ENCODE results near the gene HPS5.
A peak's percentile ranks its signal among the peaks of the same experiment; 100 is the strongest.
"Not testable (repeated sequence)": the region's sequence is repeated elsewhere in the genome, so short reads cannot be mapped to it uniquely, and the experiment has no call there.

Gene HPS5

GRCh38 chr11:18277565-18278271, 44.2 kb downstream of the HPS5 start:
- no peak for DNase-seq (ENCODE audit: low read depth in 3 of 3)

GRCh38 chr11:18271206-18271605, 50.7 kb downstream of the HPS5 start:
- DNase-seq (ENCODE audit: low read depth in 3 of 3): no peak

GRCh38 chr11:18270102-18270501, 51.8 kb downstream of the HPS5 start:
- no peak for DNase-seq (ENCODE audit: low read depth in 3 of 3)

GRCh38 chr11:18269252-18269651, 52.7 kb downstream of the HPS5 start:
- not testable (repeated sequence) for DNase-seq (ENCODE audit: low read depth in 3 of 3)

GRCh38 chr11:18267335-18268133, 54.4 kb downstream of the HPS5 start:
- DNase-seq (ENCODE audit: low read depth in 3 of 3): not testable (repeated sequence)

- DNase-seq (ENCODE audit: low read depth in 3 of 3): no peak
Measured at GRCh38 chr11:18265949-18266348, 56.0 kb downstream of the HPS5 start, which contains the start of gene SAA1. Gene SAA1, plus strand, starts transcription at chr11:18266264. Its CDS starts 624 bp downstream, at chr11:18266888.

- DNase-seq (ENCODE audit: low read depth in 3 of 3): no peak
Measured at GRCh38 chr11:18264677-18265555, 57.0 kb downstream of the HPS5 start.

- no peak for DNase-seq (ENCODE audit: low read depth in 3 of 3)
Measured at GRCh38 chr11:18264035-18264434, 57.9 kb downstream of the HPS5 start.

GRCh38 chr11:18262681-18263350, 59.1 kb downstream of the HPS5 start:
- DNase-seq (ENCODE audit: low read depth in 3 of 3): not testable (repeated sequence)

GRCh38 chr11:18261721-18262120, 60.2 kb downstream of the HPS5 start:
- no peak for DNase-seq (ENCODE audit: low read depth in 3 of 3)

GRCh38 chr11:18259259-18259658, 62.7 kb downstream of the HPS5 start:
- no peak for DNase-seq (ENCODE audit: low read depth in 3 of 3)

GRCh38 chr11:18254781-18255361, 67.1 kb downstream of the HPS5 start:
- DNase-seq (ENCODE audit: low read depth in 3 of 3): no peak

GRCh38 chr11:18253778-18254338, 68.1 kb downstream of the HPS5 start:
- no peak for DNase-seq (ENCODE audit: low read depth in 3 of 3)

GRCh38 chr11:18253233-18253632, 68.7 kb downstream of the HPS5 start:
- DNase-seq (ENCODE audit: low read depth in 3 of 3): no peak

GRCh38 chr11:18248561-18248960, 73.4 kb downstream of the HPS5 start, which contains the start of gene SAA2:
Gene SAA2, minus strand, starts transcription at chr11:18248668. Its CDS starts 657 bp downstream, at chr11:18248011.
- DNase-seq (ENCODE audit: low read depth in 3 of 3): no peak

GRCh38 chr11:18247191-18247581, 74.8 kb downstream of the HPS5 start:
- not testable (repeated sequence) for DNase-seq (ENCODE audit: low read depth in 3 of 3)

GRCh38 chr11:18246379-18247190, 75.4 kb downstream of the HPS5 start:
- DNase-seq (ENCODE audit: low read depth in 3 of 3): not testable (repeated sequence)

GRCh38 chr11:18245396-18245795, 76.5 kb downstream of the HPS5 start:
- no peak for DNase-seq (ENCODE audit: low read depth in 3 of 3)

- peak; percentile 16 to 47 (median 44) for DNase-seq (ENCODE audit: low read depth in 3 of 3)
Measured at GRCh38 chr11:18243783-18244362, 78.1 kb downstream of the HPS5 start.

Data from stimulated activated CD4-positive, alpha-beta T cell treated with anti-CD3 and anti-CD28 coated beads, TNF-alpha, amount 100 ng/mL, for 24 hours (primary cell).